HepG2 (cell line): ENCODE data around the gene MAMSTR. TPM values are rescaled to one million over a fixed set of nuclear protein-coding genes. Genes with fewer than 3 reads are reported as not detected.

Experiments used
- ATAC-seq: fragments of 200-7000 bp; cut with Tn5 transposase; 3 replicates; pipeline ENCODE4 v1.9.1; 2020; ENCODE audit warnings: mild to moderate bottlenecking, moderate library complexity
- BruUV-seq: library from RNA; stranded (reverse); fragments of 400-500 nt; replicated peaks from 2 replicates; lab custom pipeline; 2021; lab: Mats Ljungman, UMichigan
- CTCF ChIA-PET: fragments of 300-600 bp; formaldehyde crosslinking; extraction: SDS; loops from one replicate; lab custom pipeline; 2021; ENCODE audit warnings: low total read pairs, inconsistent platforms, low intra/inter-chr PET ratio; lab: Yijun Ruan, JAX
- POLR2A ChIA-PET: fragments of 350-600 bp; sonication (Branson Sonifier 250); formaldehyde crosslinking; loops from one replicate; lab custom pipeline; 2020; ENCODE audit warnings: antibody characterized with exemption, inconsistent platforms; lab: Yijun Ruan, JAX
- DNase-seq: peaks from one replicate; pipeline ENCODE4 v3.0.0-alpha.2; 2015; ENCODE audit warnings: low spot score
- FAIRE-seq: peaks from 3 replicates; lab custom pipeline; 2011; peaks lifted over from hg19 to GRCh38; lab: Jason Lieb, UNC
- H2AFZ ChIP-seq: one replicate; pipeline ENCODE4 v1.6.1; 2011; ENCODE audit warnings: low read length, inconsistent platforms
- H3K27ac ChIP-seq: fragments of 300-600 bp; 3 replicates; pipeline ENCODE4 v1.8.0; 2011; ENCODE audit warnings: mixed run types, mild to moderate bottlenecking, mixed read lengths, low read length, inconsistent platforms; ENCODE audit not compliant: insufficient read depth; ENCODE audit errors: extremely low read length
- H3K27me3 ChIP-seq, 2 experiments: fragments of 200-600 bp in 1 of 2; 2 replicates in 1 of 2; 3 replicates in 1 of 2; pipeline versions ENCODE4 v1.6.0 to v1.8.0; 2011; ENCODE audit warnings: low read length in 2 of 2, mild to moderate bottlenecking in 2 of 2, moderate library complexity in 2 of 2, inconsistent platforms in 1 of 2; ENCODE audit not compliant: insufficient read depth in 2 of 2, control insufficient read depth in 1 of 2
- H3K36me3 ChIP-seq, 2 experiments: fragments of 200-600 bp in 1 of 2; replicated peaks in 1 of 2; 2 replicates in 1 of 2; 3 replicates in 1 of 2; pipeline versions ENCODE4 v1.5.1 to v1.8.0; 2011; ENCODE audit warnings: low read length in 2 of 2, inconsistent platforms in 1 of 2; ENCODE audit not compliant: insufficient read depth in 2 of 2, control insufficient read depth in 1 of 2
- H3K4me1 ChIP-seq: 2 replicates; pipeline ENCODE4 v1.5.1; 2012; ENCODE audit warnings: low read length, inconsistent platforms; ENCODE audit not compliant: insufficient read depth
- H3K4me2 ChIP-seq: 2 replicates; pipeline ENCODE4 v1.6.0; 2011; ENCODE audit warnings: low read depth, low read length, inconsistent platforms
- H3K4me3 ChIP-seq, 3 experiments: fragments of 200-600 bp in 1 of 3; sonication (generic), shearing (Covaris generic) in 1 of 3; replicated peaks in 1 of 3; 2 replicates each; pipeline ENCODE4 v1.5.1; 2011 to 2016; ENCODE audit warnings: low read length in 3 of 3, inconsistent platforms in 2 of 3, low read depth in 2 of 3, mild to moderate bottlenecking in 2 of 3, control low read depth in 1 of 3, mixed read lengths in 1 of 3; ENCODE audit not compliant: insufficient read depth in 1 of 3
- H3K79me2 ChIP-seq: one replicate; pipeline ENCODE4 v1.6.1; 2011; ENCODE audit warnings: low read length, inconsistent platforms; ENCODE audit not compliant: insufficient read depth
- H3K9ac ChIP-seq: 2 replicates; pipeline ENCODE4 v1.6.0; 2011; ENCODE audit warnings: mild to moderate bottlenecking, low read depth, low read length, inconsistent platforms; ENCODE audit not compliant: insufficient read depth
- H3K9me3 ChIP-seq: 2 replicates; pipeline ENCODE4 v1.5.1; 2012; ENCODE audit warnings: mild to moderate bottlenecking, low read length
- H4K20me1 ChIP-seq: 2 replicates; pipeline ENCODE4 v1.6.0; 2011; ENCODE audit warnings: inconsistent platforms, mild to moderate bottlenecking, low read length, moderate library complexity; ENCODE audit not compliant: insufficient read depth
- CENPX ChIP-seq: sonication (generic); formaldehyde crosslinking; IDR thresholded peaks from 2 replicates; pipeline ENCODE4 v1.9.0; 2021; ENCODE audit warnings: mild to moderate bottlenecking, missing genetic modification reagents, moderate library complexity
- CHD4 ChIP-seq: fragments of 200-600 bp; sonication (generic); IDR thresholded peaks from 2 replicates; pipeline ENCODE4 v1.7.0; 2017; ENCODE audit warnings: mild to moderate bottlenecking, low read length, borderline replicate concordance
- DR1 ChIP-seq: sonication (generic); formaldehyde crosslinking; IDR thresholded peaks from 2 replicates; pipeline ENCODE4 v1.8.0; 2021; ENCODE audit warnings: mild to moderate bottlenecking, missing genetic modification reagents, inconsistent platforms
- KDM6A ChIP-seq: IDR thresholded peaks from 2 replicates; pipeline ENCODE4 v1.6.1; 2016; ENCODE audit warnings: low read depth
- NAIF1 ChIP-seq: sonication (generic); formaldehyde crosslinking; IDR thresholded peaks from 2 replicates; pipeline ENCODE4 v1.5.0; 2020; ENCODE audit warnings: mild to moderate bottlenecking, missing genetic modification reagents, borderline replicate concordance
- NBN ChIP-seq: fragments of 450-650 bp; conservative IDR thresholded peaks from 2 replicates; pipeline ENCODE4 v1.6.1; 2017
- NCOA2 ChIP-seq: sonication (generic); formaldehyde crosslinking; IDR thresholded peaks from 2 replicates; pipeline ENCODE4 v1.8.0; 2022; ENCODE audit warnings: inconsistent platforms
- PAWR ChIP-seq: sonication (generic); formaldehyde crosslinking; IDR thresholded peaks from 2 replicates; pipeline ENCODE4 v1.4.0; 2020; ENCODE audit warnings: missing genetic modification reagents, mild to moderate bottlenecking, borderline replicate concordance
- RXRB ChIP-seq: IDR thresholded peaks from 2 replicates; pipeline ENCODE4 v1.6.1; 2016; ENCODE audit warnings: borderline replicate concordance, missing genetic modification reagents, missing compliant biosample characterization
- TOE1 ChIP-seq: sonication (generic); formaldehyde crosslinking; IDR thresholded peaks from 2 replicates; pipeline ENCODE4 v1.4.0; 2020; ENCODE audit warnings: mild to moderate bottlenecking, missing genetic modification reagents
- TSC22D2 ChIP-seq: sonication (generic); formaldehyde crosslinking; IDR thresholded peaks from 2 replicates; pipeline ENCODE4 v1.5.1; 2020; ENCODE audit warnings: missing genetic modification reagents, mild to moderate bottlenecking, borderline replicate concordance
- ZBTB8A ChIP-seq: sonication (generic); formaldehyde crosslinking; IDR thresholded peaks from 2 replicates; pipeline ENCODE4 v1.4.0; 2020; ENCODE audit warnings: mild to moderate bottlenecking, low read depth, missing genetic modification reagents, borderline replicate concordance
- ZNF17 ChIP-seq: sonication (generic); formaldehyde crosslinking; IDR thresholded peaks from 2 replicates; pipeline ENCODE4 v1.5.0; 2020; ENCODE audit warnings: mild to moderate bottlenecking, missing genetic modification reagents
- ZNF33A ChIP-seq: sonication (generic); formaldehyde crosslinking; IDR thresholded peaks from 2 replicates; pipeline ENCODE4 v1.5.1; 2020; ENCODE audit warnings: missing genetic modification reagents, mild to moderate bottlenecking, moderate library complexity, borderline replicate concordance
- ZNF564 ChIP-seq: sonication (generic); formaldehyde crosslinking; IDR thresholded peaks from 2 replicates; pipeline ENCODE4 v1.8.1; 2023; ENCODE audit warnings: mild to moderate bottlenecking, missing genetic modification reagents
- ZNF766 ChIP-seq: sonication (generic); formaldehyde crosslinking; IDR thresholded peaks from 2 replicates; pipeline ENCODE4 v1.5.0; 2020; ENCODE audit warnings: missing genetic modification reagents, borderline replicate concordance
- WGBS: methylation state at CpG from one replicate; pipeline ENCODE4 v1.1.6; 2017; ENCODE audit warnings: low lambda C conversion rate; 5-methylcytosine and 5-hydroxymethylcytosine counted together
- in situ Hi-C: cut with HindIII; loops from 2 replicates; pipeline ENCODE4 v1.10.0; 2017; ENCODE audit warnings: low pct_unique_long_range_greater_than_20kb; ENCODE audit not compliant: extremely low pct_ligation_motif_present
- intact Hi-C: fragments of 100-400 bp; cut with micrococcal nuclease; formaldehyde crosslinking; loops from one replicate; pipeline ENCODE4 v1.10.0; 2022; ENCODE audit not compliant: unreplicated experiment
- polyA plus RNA-seq, 8 experiments: library from polyadenylated mRNA; depleted of rRNA in 3 of 8; stranded (reverse) in 7 of 8; unstranded in 1 of 8; fragments of >200 nt; fragmentation: Illumina TruSeq in 4 of 8; extraction: Trizol in 4 of 8; gene quantifications; 2 replicates each; pipeline versions ENCODE4 v1.2.1 to v1.2.3, GENCODE V29; 2011 to 2016; ENCODE audit warnings: low read depth in 4 of 8, missing spikeins in 1 of 8, mixed read lengths in 1 of 8; ENCODE audit not compliant: insufficient read depth in 1 of 8
- total RNA-seq, 5 experiments: library from RNA; depleted of rRNA; stranded (reverse); fragments of >200 nt; fragmentation: Illumina TruSeq; extraction: Trizol; gene quantifications; 2 replicates each; pipeline ENCODE4 v1.2.3, GENCODE V29; 2016; ENCODE audit warnings: low read depth in 1 of 5
- TF ChIP-seq, protein P1 (sequence below): sonication (generic); formaldehyde crosslinking; IDR thresholded peaks from 2 replicates; pipeline ENCODE4 v1.5.0; 2020; ENCODE audit warnings: mild to moderate bottlenecking, missing genetic modification reagents, moderate library complexity
- TF ChIP-seq, protein P2 (sequence below): sonication (generic); formaldehyde crosslinking; IDR thresholded peaks from 2 replicates; pipeline ENCODE4; 2020; ENCODE audit warnings: missing genetic modification reagents, mild to moderate bottlenecking, borderline replicate concordance
- TF ChIP-seq, protein P3 (sequence below): sonication (generic); formaldehyde crosslinking; IDR thresholded peaks from 2 replicates; pipeline ENCODE4 v1.4.0; 2020; ENCODE audit warnings: missing genetic modification reagents

Gene MAMSTR
- total and polyA plus RNA-seq, 2 of the 13 experiments (the other 11 are each of a cell fraction or from before 2014, with no cell fraction given), result 2.2 to 2.4 TPM

DNA sequence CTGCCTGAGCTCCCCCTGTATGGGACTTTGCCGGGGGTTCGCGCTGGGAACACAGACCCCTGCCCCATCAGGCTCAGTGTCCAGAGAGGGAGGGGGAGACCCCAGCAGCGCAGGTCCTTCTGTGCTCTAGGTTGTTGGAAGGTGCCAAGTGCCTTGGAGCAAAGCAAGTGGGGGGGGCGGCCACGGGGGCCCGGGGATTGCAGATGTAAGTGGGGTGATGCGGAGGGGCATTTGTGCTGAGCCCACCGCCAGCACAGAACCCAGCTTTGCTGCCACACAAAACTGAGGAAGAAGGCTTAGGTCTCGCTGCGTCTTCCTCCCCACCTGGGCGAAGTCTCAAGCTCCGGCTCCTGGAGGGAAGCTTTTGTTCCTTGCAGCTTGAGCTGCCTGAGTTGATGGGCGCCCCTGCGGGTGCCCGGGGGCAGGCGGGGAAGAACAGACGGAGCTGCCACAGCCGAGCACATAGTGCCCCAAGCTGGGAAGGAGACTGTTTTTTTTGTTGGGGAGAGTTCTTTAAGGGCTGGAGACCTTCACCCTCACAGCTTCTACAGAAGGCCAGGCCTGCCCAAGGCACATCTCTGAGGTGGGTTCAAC, 45.2 kb downstream of the MAMSTR start:
- ATAC-seq, result no peak
- intact Hi-C loops, result no loop called here

More for the DNA sequence above, 45.2 kb downstream of the MAMSTR start:
- no peak overlapping the region for H3K9ac ChIP-seq
- no TSS peak for BruUV-seq
- ChIA-PET POLR2A (interaction anchor here (0.5 kb wide), 1 partner anchor 95 kb away, joined by 4 read pairs; no protein-coding TSS in a partner anchor), CTCF (interaction anchor here (1.7 to 2.0 kb wide), 2 partner anchors 28 to 64 kb away, joined by 7 to 18 read pairs; partner anchors contain the start of gene CA11)
- H3K27me3 ChIP-seq, result peaks cover 4 to 22% of the 10 kb centered on the region in 2 experiments; a peak in 4 of 5 replicates
- no peak overlapping the region for H3K4me3 ChIP-seq
- peaks cover 25% of the 10 kb centered on the region for H3K4me1 ChIP-seq
- no peaks in the 10 kb centered on the region for H4K20me1 ChIP-seq
- H3K9me3 ChIP-seq, result no peaks in the 10 kb centered on the region
- no peak overlapping the region for H2AFZ ChIP-seq
- no peaks in the 10 kb centered on the region for H3K79me2 ChIP-seq
- H3K4me2 ChIP-seq, result no peak overlapping the region
- H3K27ac ChIP-seq, result no peak overlapping the region
- 93% methylated on average over 5 of the region's 19 CpGs for WGBS
- no peaks in the 10 kb centered on the region for H3K36me3 ChIP-seq
- DNase-seq (no peak), FAIRE-seq (no peak)
- TF ChIP-seq, protein P1, sequence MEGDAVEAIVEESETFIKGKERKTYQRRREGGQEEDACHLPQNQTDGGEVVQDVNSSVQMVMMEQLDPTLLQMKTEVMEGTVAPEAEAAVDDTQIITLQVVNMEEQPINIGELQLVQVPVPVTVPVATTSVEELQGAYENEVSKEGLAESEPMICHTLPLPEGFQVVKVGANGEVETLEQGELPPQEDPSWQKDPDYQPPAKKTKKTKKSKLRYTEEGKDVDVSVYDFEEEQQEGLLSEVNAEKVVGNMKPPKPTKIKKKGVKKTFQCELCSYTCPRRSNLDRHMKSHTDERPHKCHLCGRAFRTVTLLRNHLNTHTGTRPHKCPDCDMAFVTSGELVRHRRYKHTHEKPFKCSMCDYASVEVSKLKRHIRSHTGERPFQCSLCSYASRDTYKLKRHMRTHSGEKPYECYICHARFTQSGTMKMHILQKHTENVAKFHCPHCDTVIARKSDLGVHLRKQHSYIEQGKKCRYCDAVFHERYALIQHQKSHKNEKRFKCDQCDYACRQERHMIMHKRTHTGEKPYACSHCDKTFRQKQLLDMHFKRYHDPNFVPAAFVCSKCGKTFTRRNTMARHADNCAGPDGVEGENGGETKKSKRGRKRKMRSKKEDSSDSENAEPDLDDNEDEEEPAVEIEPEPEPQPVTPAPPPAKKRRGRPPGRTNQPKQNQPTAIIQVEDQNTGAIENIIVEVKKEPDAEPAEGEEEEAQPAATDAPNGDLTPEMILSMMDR, result no peak
- TF ChIP-seq ZNF33A (CRISPR knock-in tag) (no peak), ZNF564 (CRISPR knock-in tag) (no peak), ZNF17 (CRISPR knock-in tag) (no peak), NAIF1 (no peak), NBN (no peak), KDM6A (CRISPR knock-in tag) (no peak), ZNF766 (CRISPR knock-in tag) (no peak), RXRB (CRISPR knock-in tag) (no peak), TSC22D2 (CRISPR knock-in tag) (no peak), DR1 (CRISPR knock-in tag) (no peak), CHD4 (no peak), TOE1 (no peak), PAWR (CRISPR knock-in tag) (no peak), NCOA2 (CRISPR knock-in tag) (no peak), CENPX (no peak), ZBTB8A (CRISPR knock-in tag) (no peak)
- TF ChIP-seq, protein P2, sequence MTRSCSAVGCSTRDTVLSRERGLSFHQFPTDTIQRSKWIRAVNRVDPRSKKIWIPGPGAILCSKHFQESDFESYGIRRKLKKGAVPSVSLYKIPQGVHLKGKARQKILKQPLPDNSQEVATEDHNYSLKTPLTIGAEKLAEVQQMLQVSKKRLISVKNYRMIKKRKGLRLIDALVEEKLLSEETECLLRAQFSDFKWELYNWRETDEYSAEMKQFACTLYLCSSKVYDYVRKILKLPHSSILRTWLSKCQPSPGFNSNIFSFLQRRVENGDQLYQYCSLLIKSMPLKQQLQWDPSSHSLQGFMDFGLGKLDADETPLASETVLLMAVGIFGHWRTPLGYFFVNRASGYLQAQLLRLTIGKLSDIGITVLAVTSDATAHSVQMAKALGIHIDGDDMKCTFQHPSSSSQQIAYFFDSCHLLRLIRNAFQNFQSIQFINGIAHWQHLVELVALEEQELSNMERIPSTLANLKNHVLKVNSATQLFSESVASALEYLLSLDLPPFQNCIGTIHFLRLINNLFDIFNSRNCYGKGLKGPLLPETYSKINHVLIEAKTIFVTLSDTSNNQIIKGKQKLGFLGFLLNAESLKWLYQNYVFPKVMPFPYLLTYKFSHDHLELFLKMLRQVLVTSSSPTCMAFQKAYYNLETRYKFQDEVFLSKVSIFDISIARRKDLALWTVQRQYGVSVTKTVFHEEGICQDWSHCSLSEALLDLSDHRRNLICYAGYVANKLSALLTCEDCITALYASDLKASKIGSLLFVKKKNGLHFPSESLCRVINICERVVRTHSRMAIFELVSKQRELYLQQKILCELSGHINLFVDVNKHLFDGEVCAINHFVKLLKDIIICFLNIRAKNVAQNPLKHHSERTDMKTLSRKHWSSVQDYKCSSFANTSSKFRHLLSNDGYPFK, result no peak
- TF ChIP-seq, protein P3, sequence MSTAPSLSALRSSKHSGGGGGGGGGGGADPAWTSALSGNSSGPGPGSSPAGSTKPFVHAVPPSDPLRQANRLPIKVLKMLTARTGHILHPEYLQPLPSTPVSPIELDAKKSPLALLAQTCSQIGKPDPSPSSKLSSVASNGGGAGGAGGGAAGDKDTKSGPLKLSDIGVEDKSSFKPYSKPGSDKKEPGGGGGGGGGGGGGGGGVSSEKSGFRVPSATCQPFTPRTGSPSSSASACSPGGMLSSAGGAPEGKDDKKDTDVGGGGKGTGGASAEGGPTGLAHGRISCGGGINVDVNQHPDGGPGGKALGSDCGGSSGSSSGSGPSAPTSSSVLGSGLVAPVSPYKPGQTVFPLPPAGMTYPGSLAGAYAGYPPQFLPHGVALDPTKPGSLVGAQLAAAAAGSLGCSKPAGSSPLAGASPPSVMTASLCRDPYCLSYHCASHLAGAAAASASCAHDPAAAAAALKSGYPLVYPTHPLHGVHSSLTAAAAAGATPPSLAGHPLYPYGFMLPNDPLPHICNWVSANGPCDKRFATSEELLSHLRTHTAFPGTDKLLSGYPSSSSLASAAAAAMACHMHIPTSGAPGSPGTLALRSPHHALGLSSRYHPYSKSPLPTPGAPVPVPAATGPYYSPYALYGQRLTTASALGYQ (CRISPR knock-in tag), result no peak
- in situ Hi-C loops, result loop anchor here (10.0 kb wide), 2 partner anchors 110 to 160 kb away; partner anchors contain the start of gene HSD17B14
